Anterior cingulate cortex (tissue), 58 donors: ENCODE data around the gene ADD3.
A peak's percentile ranks its signal among the peaks of the same experiment; 100 is the strongest.

Experiments used
- DNase-seq, 58 donors: peaks; one replicate each; lab custom pipeline; 2025; lab: John Stamatoyannopoulos, UW

Gene ADD3

DNA sequence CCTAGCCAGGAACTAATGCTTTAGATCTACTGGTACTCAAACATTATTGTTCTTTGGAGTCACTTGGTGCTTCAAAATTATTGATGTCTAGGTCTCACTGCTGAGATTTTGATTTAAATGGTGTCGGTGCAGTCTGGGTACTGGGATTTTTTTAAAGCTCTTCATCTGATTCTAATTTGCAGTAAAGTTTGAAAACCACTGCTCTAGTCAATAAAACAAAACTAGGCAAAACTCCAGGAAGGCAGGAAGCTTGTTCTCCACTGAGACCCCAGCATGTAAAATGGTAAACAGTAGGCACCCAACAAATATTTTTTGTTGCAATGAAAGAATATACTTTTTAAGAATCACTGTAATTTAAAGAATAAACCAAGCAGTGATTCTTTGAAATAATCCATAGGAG, 49.7 kb downstream of the ADD3 start:
- DNase-seq, result no peak

DNA sequence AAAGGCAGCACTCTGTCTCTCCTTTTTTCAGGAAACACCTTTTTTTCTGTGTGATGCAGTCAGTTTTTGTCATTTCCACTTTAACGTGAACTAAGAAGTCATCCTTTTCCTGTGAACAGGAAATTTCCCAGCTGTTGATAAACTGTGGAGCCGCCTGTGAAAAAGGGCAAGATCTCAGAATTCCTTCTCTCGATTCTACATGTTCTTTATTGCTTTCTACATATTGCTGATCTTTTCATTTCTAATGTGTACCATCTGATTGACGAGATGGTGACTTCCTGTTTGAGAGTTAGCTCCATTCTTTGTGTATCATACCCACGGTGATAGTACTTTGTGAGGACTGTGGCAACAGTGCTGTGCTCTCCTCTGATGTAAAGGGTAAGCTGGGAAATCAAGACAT, 50.4 kb downstream of the ADD3 start:
- no peak for DNase-seq

DNA sequence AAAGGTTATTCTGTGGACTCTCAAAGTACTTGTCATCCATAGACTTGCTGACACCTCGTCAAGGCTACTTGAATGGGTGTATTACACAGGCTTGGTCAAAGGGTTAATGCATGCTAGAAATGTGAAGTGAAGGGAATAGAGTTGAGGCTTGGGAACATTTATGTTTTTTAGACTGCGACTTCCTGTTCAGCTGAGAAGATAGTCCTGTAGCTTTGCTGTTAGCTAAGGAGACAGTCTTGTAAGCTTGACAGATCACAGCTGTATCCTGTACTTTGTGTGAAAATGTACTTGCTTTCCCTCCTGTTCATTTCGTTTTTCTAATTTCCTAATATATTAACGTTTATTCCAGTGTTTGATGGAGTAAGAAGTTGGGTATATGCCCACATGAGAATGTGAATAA, 52.1 kb downstream of the ADD3 start:
- no peak for DNase-seq

DNA sequence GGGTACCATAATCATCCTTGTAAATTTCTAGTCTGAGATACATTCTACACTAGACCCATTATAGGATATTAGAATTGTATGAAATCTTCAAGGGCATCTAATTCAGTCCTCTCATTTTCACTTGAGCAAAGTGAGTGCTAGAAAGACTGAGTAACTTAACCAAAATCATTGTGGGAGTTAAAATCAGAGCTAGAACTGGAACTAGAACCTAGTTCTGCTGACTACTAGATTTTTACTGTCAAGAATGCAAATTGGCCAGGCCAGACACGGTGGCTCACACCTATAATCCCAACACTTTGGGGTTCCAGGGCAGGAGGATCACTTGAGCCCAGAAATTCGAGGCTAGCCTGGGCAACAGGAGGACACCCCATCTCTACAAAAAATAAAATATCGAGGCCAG, 53.9 kb downstream of the ADD3 start:
- DNase-seq, result no peak

DNA sequence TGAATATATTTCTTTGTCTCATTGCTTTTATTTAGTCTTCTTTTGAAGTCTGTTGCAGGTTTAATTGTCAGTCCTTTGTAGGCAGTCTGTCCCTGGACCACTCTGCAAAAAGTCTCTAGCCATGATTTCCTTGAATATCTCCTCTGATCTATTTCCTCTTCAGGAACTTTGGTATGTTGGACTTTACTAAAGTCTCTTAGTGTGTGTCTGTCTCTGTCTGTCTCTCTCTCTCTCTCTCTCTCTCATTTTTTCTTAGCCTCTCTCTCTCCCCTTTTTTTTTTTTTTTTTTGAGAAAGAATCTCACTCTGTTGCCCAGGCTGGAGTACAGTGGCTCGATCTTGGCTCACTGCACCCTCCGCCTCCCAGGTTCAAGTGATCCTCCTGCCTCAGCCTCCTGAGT, 57.5 kb downstream of the ADD3 start:
- no peak for DNase-seq

DNA sequence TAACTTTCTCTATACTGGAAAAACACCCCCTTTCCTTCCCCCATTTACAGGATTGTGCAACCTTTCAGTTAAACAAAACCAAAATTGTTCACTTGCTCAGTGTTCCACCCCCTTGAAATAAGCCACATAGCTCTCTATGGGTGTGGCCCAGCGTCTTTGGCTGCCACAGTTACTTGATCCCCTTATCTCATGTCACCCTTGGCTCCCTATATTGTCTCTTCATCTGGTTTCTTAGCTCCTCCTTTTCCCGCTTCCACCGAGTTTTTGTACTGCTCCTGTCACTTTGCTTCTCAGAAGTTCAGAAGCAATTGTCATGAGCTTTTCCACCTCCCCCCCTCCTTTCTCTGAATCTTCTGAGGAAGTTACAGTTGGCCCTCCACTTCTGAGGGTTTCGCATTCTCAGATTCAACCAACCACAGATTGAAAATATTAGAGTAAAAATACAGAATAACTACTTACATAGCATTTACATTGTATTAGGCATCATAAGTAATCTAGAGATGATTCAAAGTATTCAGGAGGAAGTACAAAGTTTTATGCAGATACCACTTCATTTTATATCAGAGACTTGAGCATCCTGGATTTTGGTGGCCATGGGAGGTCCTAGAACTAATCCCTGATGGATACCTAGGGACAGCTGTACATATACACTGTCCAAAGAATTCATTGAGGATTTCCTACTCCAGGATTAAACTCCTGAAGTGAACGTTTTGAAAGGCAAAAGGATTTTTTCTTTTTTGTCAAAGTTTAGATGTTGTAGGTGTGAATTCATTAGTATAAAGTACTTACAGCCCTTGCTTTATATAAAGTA, 60.4 kb downstream of the ADD3 start:
- no peak for DNase-seq

DNA sequence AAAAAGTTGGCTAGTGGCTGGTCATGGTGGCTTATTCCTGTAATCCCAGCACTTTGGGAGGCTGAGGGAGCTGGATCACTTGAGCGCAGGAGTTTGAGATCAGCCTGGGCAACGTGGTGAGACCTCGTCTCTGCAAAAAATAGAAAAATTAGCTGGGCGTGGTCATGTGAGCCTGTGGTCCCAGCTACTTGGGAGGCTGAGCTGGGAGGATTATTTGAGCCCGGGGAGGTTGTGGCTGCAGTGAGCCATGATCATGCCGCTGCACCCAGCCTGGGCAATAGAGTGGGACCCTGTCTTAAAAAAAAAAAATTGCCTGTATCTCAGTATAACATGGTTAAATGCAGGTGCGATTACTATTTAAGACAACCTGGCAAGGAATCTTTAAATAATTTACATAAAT, 61.0 kb downstream of the ADD3 start:
- DNase-seq, result no peak

DNA sequence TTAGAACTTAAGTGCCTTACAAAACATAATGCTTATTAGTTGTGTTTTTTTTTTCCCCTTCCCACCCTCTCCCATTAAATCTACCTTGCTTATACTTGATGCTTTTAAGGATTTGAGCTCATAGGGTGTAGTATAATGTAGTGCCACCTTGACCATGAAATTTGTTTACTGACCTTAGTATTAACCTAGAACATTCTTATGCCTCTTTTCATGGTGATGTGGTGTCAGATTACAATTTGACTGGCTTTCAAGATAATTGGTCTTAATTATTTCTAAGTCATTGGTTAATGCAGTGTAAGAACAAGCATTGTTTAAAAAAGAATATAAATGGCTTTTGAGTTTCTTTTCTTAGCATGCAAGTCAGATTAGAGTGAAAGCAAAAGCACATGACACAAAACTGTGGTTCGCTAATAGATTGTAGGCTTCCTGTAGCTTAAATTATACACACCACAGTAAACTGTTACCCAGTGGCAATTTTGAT, 61.8 kb downstream of the ADD3 start:
- DNase-seq, result no peak

DNA sequence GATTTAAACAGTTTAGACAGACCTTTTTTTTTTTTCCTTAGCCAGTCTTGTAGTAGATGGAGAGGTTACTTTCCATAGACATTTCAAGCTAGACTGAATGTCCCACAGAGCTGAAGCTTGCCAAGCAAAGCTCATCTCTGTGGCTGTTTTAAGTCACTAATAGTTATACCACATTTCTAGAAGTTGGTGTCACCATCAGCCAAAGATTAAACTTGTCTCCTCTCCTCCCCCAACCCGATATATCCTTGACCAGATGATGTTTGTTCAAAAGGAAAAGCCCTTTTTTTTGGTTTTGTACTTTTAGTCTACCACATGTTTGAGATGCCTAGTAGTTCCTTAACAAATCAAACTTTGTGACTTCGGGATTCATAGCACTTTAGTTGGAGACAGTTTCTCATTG, 66.1 kb downstream of the ADD3 start:
- DNase-seq, result no peak

DNA sequence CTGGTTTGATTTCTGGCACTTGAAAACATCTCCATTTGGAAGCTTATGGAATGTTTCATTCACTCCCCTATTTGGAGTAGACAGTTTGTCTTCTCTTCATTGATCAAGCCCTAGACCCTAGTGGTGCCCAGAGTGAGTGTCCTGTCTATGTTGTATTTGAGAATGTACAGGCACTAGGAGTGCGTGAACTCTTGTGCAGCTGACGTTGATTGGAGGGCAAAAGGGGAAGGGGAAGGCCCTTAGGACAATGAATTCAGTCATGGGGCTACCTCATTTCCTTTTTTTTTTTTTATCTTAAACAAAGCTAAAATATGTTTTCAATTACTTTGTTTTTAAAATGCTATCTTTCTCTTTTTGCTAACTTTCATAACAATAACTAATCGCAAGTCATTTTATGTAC, 66.5 kb downstream of the ADD3 start:
- no peak for DNase-seq

DNA sequence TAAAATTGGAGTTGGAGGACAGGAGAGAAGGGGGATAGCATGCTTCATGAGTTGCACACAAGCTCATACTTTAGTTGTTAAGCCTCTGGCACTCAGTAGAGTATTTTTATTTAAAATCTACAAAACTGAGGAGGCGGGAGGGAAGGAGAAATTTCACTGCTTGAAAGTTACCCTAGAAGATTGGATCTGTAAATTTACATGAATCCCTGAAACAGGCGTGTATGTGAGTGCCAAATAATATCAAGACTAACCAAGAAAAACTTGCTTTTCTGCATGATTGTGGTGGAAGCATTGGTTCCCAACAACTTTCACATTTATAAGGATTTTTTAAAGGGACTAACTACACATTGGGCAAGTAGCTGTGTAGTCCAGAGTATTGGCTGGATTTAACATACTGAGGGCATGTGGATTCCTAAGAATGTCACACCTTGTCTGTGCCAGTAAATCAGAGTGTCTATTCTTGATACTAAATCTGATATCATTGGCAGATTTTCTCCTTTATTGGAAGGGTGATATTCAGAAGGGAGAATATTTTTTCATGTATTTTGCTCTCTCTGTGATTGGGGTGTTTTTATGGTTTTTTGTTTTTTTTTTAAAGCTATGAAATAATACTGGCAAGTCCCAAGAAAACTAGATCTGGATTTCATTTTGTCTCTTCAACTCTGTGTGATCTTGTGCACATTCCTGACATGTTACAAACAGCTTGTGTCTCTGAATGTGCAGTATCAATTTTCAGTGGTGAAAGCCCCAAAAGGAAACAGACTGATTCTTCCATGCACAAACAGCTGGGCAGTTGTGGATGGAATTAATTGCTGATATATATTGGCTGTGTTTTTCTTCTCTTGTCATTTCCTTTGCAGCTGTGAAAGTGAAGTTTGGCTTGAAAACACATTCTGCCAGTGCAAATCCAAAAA, 67.2 kb downstream of the ADD3 start:
- DNase-seq, result no peak

DNA sequence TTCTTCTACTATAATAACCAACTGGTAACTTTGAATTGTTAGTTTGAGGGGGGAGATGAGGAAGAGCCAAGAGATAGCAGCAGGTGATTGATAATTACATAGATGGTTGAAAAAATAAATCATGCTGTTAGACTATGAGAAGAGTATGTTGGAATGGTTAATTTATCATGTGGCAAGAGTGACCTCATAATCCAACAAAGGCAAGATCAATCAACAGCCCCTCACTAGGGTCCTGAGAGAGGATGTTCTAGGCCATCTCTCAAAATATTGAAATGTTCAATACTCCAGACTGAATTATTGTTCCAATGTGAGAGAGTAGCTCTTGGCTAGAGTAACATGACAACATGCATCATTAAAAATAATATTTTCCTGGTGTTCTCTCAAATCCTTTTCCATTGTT, 67.9 kb downstream of the ADD3 start:
- DNase-seq, result no peak

DNA sequence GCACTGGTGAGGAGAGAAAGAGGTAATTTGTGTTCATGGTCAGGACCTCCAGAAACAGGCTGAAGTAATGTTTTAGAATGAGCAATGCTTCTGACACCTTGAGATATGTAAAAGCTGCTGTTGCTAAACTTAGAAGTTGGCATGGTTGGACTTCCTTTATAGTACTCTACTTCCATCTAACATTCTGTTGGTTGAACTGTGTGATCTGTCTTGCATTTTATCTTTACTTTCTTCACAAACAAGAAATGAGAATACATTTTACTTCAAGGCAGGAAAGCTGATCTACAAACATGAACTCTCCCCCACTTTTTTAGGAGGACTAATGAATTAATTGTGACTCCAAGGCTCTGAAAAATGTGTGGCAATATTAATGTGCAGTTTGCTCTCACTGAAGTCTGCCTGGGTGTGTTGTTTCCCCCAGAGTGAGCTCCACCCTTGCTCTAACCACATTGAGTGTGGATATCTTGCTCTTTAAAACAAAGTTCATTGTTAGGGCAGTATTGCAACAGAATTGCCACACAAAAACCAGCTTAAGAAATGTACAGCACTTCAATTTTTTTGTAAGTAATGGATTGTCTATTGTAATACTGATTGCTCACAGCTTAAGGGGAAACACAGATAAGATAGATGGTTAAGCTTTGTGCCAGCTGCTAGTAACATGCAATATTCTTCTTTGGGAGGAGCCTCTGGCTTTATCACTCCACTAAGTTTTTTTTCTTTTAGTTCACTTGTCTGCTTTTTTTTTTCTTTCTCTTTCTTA, 69.0 kb downstream of the ADD3 start:
- DNase-seq, result peak in 1 of 58 donors; percentile 38

DNA sequence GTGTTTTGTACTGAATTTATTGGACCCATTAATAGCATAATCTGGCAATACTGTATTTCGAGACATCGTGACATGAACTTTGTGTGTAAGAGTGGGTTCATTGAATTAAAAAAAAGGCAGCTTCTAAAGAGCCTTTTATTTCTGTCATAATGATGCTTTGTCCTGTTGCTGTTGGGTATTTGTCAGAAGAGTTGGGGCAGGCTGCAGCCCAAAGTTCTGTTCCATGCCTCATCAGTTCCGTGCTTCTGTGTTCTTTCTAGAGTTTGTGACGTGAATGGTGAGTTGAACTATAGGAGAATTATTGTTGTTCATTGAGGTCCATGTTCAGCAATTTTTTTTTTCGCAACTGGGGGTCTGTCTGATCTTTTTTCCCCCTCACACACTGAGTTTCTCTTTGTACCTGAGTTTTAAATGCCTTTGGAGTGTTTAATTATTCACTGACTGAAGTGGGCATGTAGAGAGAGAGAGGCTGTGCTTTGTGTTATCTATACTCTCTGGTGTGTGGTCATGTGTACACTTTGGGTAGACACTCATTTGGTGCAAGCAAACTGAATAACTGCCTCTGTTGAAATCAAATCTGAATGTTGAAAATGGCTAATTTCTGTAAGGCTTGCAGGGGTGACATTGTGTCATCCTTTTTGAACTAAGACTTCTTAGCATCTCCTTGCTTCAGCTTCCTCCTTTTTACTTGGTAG, 69.8 kb downstream of the ADD3 start:
- peak in 37 of 58 donors; percentile 3 to 86 (median 31) for DNase-seq

DNA sequence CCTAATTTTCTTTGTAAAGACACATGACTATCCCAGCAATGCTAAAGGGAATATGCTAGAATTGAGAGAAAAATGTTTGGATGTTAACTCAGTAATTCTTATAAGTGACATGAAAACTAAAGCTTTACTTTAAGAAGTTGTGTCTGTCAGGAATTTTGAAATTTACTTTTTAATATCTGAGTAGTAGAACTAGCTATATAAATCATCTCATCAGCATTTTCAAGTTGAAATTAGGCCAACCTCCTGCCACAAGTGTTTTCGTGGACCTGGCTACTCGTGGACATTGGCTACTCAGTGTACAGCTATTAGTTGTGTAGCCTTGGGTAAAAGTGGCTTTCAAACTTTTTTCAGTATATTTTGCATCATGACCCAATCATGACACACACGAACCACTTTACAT, 70.5 kb downstream of the ADD3 start:
- no peak for DNase-seq

DNA sequence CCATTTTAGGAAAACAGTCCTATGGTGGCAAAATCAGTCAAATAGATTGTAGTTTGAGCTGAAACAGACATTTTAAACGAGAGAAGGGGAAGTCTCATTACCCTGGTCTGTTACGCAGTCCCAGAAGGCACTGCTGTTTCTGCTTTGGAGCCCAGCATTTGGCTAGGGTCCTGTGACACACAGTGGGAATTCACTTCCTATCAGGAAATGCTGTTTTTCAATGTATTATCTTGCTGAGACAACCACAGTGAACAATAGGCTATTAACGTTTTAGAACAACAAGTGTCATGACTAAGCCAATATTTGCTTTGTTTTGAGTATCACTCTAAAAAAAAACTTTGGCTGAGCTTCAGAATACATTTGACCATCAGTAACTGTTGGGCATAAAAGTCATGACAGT, 74.1 kb downstream of the ADD3 start:
- peak in 13 of 58 donors; percentile 5 to 62 (median 30) for DNase-seq

DNA sequence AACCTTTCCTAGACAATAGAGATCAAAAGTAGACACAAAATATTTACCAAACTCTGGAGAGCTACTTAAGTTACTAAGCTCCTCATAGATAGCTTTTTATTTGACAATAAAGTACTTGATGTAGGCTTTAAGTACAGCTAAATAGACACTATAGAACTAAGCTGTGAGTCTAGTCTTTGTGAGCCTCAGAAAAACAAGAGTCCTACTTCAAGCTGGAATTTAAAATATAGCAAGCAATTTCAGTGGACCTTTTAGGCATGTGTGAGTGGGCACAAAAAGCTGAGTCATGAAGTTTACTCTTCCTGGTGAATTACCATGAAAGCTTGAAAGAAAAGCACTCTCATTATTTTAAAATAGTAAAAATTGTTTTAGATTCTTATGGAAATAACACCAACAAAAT, 76.1 kb downstream of the ADD3 start:
- DNase-seq, result no peak

DNA sequence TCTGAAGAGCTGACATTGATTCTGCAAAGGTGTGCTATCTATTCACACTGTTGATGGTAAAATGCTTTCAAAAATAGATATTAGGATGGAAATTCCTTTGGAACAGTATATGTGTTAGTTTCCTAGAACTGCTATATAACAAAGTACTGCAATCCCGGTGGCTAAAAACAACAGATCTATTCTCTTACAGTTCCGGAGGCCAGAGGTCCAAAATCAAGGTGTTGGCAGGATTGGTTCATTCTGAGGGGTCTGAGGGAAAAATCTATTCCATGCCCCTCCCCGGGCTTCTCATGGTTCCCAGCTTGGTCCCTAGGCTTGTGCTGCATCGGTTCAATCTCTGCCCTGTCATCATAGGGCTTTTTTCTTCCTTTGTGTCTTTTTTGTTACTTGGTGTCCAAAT, 79.9 kb downstream of the ADD3 start:
- no peak for DNase-seq

DNA sequence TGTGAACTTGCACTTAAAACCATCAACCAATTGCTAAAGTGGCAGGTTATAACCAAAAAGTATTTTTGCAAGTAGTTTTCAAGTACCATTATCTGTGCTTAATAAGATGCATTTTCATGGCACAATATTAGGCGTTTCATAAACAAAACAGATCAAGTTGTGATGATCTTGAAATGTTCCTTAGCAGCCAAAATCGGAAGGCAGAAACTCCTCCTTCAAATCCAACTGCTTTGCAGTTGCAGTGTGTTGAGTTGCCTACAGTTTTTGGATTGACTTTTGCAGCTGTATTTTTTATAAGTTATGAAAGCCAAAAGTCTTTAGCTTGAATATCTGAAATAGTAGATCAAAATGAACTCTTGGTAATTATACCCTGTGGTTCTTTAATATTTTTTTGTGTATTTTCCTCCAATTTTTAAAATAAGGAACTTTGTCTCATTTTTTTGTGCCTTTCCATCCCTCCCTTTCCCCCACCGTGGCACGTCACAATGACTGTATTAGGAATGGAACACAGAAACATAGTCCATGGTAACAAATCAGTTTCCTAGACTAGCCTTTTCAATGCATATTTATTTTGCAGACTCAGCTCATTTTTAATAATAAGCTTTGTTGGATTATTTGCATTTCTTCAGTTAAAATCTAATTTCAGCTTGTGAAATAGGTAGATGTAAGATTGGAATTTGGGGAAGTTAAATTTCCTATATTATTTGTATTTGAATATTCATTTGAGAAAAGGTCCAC, 80.8 kb downstream of the ADD3 start:
- no peak for DNase-seq

DNA sequence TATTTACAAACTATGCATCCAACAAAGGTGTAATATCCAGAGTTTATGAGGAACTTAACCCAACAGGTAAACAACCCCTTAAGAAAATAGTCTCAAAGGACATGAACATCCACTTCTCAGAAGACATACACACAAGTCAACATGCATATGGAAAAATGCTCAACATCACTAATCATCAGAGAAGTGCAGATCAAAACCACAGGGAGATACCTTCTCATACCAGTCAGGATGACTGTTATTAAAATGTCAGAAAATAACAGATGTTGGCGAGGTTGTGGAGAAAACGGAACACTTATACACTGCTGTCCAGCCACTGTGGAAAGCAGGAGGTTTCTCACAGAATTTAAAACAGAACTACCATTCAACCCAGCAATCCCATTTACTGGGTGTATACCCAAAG, 84.0 kb downstream of the ADD3 start:
- DNase-seq, result no peak
